Measurements from ENCODE around the gene ZFYVE27.

DNA sequence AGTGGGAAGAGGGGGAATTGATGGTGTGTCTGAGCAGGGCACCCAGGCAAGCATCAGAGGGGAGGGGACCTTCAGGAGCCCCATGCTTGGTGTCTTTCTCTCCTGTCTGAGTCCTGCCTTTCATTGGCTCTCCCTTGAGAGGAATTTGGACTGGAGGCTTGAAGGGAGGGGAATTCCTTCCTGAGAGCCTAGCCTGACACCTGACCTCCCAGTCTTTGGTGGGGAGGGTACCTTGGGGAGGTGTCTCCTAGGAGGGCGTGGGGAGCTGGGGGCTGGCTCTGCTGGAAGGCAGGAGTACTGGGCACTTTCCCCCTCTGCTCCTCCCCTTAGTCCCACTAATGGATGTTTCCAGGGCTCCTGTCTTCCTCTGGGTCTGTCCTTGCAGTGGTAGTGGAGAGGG lies 36.2 kb downstream of the ZFYVE27 start:
- TF ChIP-seq CTCF (IDR thresholded peaks at IDR 0.05; ENCODE audit: low read depth, low read length) (no peak), EZH2phosphoT487 (IDR thresholded peaks at IDR 0.05; ENCODE audit: low read depth) (no peak)
